Suprapubic skin (tissue), 4 donors: ENCODE data around the gene RDX.

ENCODE experiments used
- CTCF ChIP-seq, 2 donors: fragments of 200-600 bp in 1 of 2; fragments of 450-650 bp in 1 of 2; sonication (generic) in 1 of 2; IDR thresholded peaks; one replicate each; pipeline ENCODE4 v1.5.1; 2016 to 2019; ENCODE audit warnings: antibody characterized with exemption in 2 of 2, mild to moderate bottlenecking in 1 of 2, moderate library complexity in 1 of 2
- EP300 ChIP-seq: sonication (generic); formaldehyde crosslinking; IDR thresholded peaks from one replicate; pipeline ENCODE4 v1.6.1; 2017; ENCODE audit warnings: antibody characterized with exemption
- POLR2A ChIP-seq, 2 donors: fragments of 450-650 bp; IDR thresholded peaks; one replicate each; pipeline ENCODE4 v1.6.1; 2017; ENCODE audit warnings: antibody characterized with exemption in 2 of 2, mild to moderate bottlenecking in 2 of 2, moderate library complexity in 2 of 2
- POLR2AphosphoS5 ChIP-seq, 3 donors: sonication (generic); formaldehyde crosslinking; IDR thresholded peaks; one replicate each; pipeline ENCODE4 v1.6.1; 2017; ENCODE audit warnings: antibody characterized with exemption in 3 of 3

GRCh38 chr11:110141812-110142211, 154.6 kb downstream of the RDX start:
- TF ChIP-seq CTCF (IDR thresholded peaks at IDR 0.05), result no peak
- TF ChIP-seq POLR2AphosphoS5 (IDR thresholded peaks at IDR 0.05), result no peak
- no peak for TF ChIP-seq POLR2A (IDR thresholded peaks at IDR 0.05)
- TF ChIP-seq EP300, result no peak
